Endothelial cell of umbilical vein (primary cell): Measurements from ENCODE around the gene COL18A1. TPM values are rescaled to one million over a fixed set of nuclear protein-coding genes. Genes with fewer than 3 reads are reported as not detected.
A peak's percentile ranks its signal among the peaks of the same experiment; 100 is the strongest.

Experiments
- BruUV-seq: library from RNA; stranded (reverse); fragments of 400-500 nt; replicated peaks from 2 replicates; lab custom pipeline; 2021; lab: Mats Ljungman, UMichigan
- CTCF ChIA-PET: fragments of 300-600, 350-600 bp; sonication (Branson Sonifier 250); formaldehyde crosslinking; loops from one replicate; lab custom pipeline; 2021; ENCODE audit warnings: antibody characterized with exemption, inconsistent platforms; lab: Charles Lee
- POLR2A ChIA-PET: fragments of 300-600, 350-600 bp; sonication (Branson Sonifier 250); formaldehyde crosslinking; loops from one replicate; lab custom pipeline; 2021; ENCODE audit warnings: antibody characterized with exemption, inconsistent platforms; lab: Charles Lee
- DNase-seq: peaks from one replicate; pipeline ENCODE4 v3.0.0-alpha.2; 2011; ENCODE audit warnings: low read depth, low spot score
- FAIRE-seq: peaks from 2 replicates; lab custom pipeline; 2011; peaks lifted over from hg19 to GRCh38; lab: Jason Lieb, UNC
- H2AFZ ChIP-seq: 2 replicates; pipeline ENCODE4 v1.6.0; 2012; ENCODE audit warnings: low read depth, low read length, control low read depth, inconsistent platforms
- H3K27ac ChIP-seq: 2 replicates; pipeline ENCODE4 v1.5.1; 2011; ENCODE audit warnings: low read depth, mild to moderate bottlenecking, control low read depth, low read length, moderate library complexity; ENCODE audit not compliant: insufficient read depth
- H3K27me3 ChIP-seq, 2 experiments: 2 replicates each; pipeline versions ENCODE4 v1.6.0 to v1.6.1; 2011; ENCODE audit warnings: low read length in 2 of 2, mixed read lengths in 1 of 2; ENCODE audit not compliant: control insufficient read depth in 2 of 2, insufficient read depth in 2 of 2
- H3K36me3 ChIP-seq, 2 experiments: 2 replicates in 1 of 2; 3 replicates in 1 of 2; pipeline ENCODE4 v1.5.1; 2011; ENCODE audit warnings: low read length in 2 of 2, mild to moderate bottlenecking in 1 of 2, moderate library complexity in 1 of 2; ENCODE audit not compliant: control insufficient read depth in 2 of 2, insufficient read depth in 2 of 2; ENCODE audit errors: extremely low read depth in 1 of 2
- H3K4me1 ChIP-seq: 3 replicates; pipeline ENCODE4 v1.5.1; 2011; ENCODE audit warnings: mild to moderate bottlenecking, low read length; ENCODE audit not compliant: control insufficient read depth, insufficient read depth; ENCODE audit errors: extremely low read depth
- H3K4me2 ChIP-seq: 2 replicates; pipeline ENCODE4 v1.6.1; 2011; ENCODE audit warnings: low read length, control low read depth, mixed read lengths; ENCODE audit not compliant: insufficient read depth
- H3K4me3 ChIP-seq, 3 experiments: fragments of 200-600 bp in 1 of 3; sonication (generic), shearing (Covaris generic) in 1 of 3; replicated peaks in 1 of 3; 2 replicates each; pipeline ENCODE4 v1.5.1; 2011 to 2016; ENCODE audit warnings: control low read depth in 3 of 3, low read length in 3 of 3, mild to moderate bottlenecking in 2 of 3, inconsistent platforms in 1 of 3, low read depth in 1 of 3, moderate library complexity in 1 of 3; ENCODE audit not compliant: insufficient read depth in 1 of 3
- H3K79me2 ChIP-seq: 2 replicates; pipeline ENCODE4 v1.6.0; 2012; ENCODE audit warnings: low read length, inconsistent platforms; ENCODE audit not compliant: control insufficient read depth, insufficient read depth
- H3K9ac ChIP-seq: replicated peaks from 2 replicates; pipeline ENCODE3; 2011; ENCODE audit warnings: low read length, control low read depth; ENCODE audit not compliant: insufficient read depth; ENCODE audit errors: extremely low read depth
- H3K9me1 ChIP-seq: replicated peaks from 3 replicates; pipeline ENCODE4 v1.6.0; 2011; ENCODE audit warnings: mild to moderate bottlenecking, low read length; ENCODE audit not compliant: control insufficient read depth, insufficient read depth; ENCODE audit errors: extremely low read depth
- H3K9me3 ChIP-seq: replicated peaks from 2 replicates; pipeline ENCODE4 v1.5.1; 2012; ENCODE audit warnings: low read length, inconsistent platforms; ENCODE audit not compliant: control insufficient read depth, insufficient read depth
- H4K20me1 ChIP-seq: replicated peaks from 2 replicates; pipeline ENCODE3; 2011; ENCODE audit warnings: mild to moderate bottlenecking, low read length; ENCODE audit not compliant: control insufficient read depth, insufficient read depth; ENCODE audit errors: extremely low read depth
- EZH2 ChIP-seq: IDR thresholded peaks from 2 replicates; pipeline ENCODE4 v1.6.1; 2012; ENCODE audit warnings: borderline replicate concordance, low read depth, mild to moderate bottlenecking, moderate library complexity, low read length, inconsistent platforms; ENCODE audit not compliant: severe bottlenecking
- FOS ChIP-seq: IDR thresholded peaks from 2 replicates; pipeline ENCODE4 v1.6.1; 2011; ENCODE audit warnings: mild to moderate bottlenecking, low read length, moderate library complexity, borderline replicate concordance; ENCODE audit not compliant: insufficient read depth
- GATA2 ChIP-seq: IDR thresholded peaks from 2 replicates; pipeline ENCODE4 v1.7.0; 2011; ENCODE audit warnings: low read depth, mild to moderate bottlenecking, moderate library complexity, mixed read lengths, low read length; ENCODE audit not compliant: insufficient read length, insufficient read depth
- JUN ChIP-seq: IDR thresholded peaks from 2 replicates; pipeline ENCODE4 v1.6.1; 2011; ENCODE audit warnings: borderline replicate concordance, low read depth; ENCODE audit not compliant: insufficient read length, insufficient read depth
- MYC ChIP-seq: IDR thresholded peaks from one replicate; pipeline ENCODE4 v1.6.1; 2011; ENCODE audit warnings: mild to moderate bottlenecking, low read depth, low read length
- POLR2A ChIP-seq: IDR thresholded peaks from 2 replicates; pipeline ENCODE4 v1.6.1; 2012; ENCODE audit warnings: low read depth, mild to moderate bottlenecking, control low read depth, low read length
- POLR2AphosphoS5 ChIP-seq: IDR thresholded peaks from 2 replicates; pipeline ENCODE4 v1.6.1; 2012; ENCODE audit warnings: low read depth, mild to moderate bottlenecking, control low read depth, low read length, moderate library complexity; ENCODE audit not compliant: insufficient read depth
- dilution Hi-C: fragments of 300-500 bp; cut with MboI; formaldehyde crosslinking; loops from one replicate; pipeline ENCODE4 v1.15.0; 2019; ENCODE audit warnings: low sequenced_read_pairs; ENCODE audit not compliant: extremely low pct_ligation_motif_present
- intact Hi-C: fragments of 100-400 bp; cut with micrococcal nuclease; formaldehyde crosslinking; loops from one replicate; pipeline ENCODE4 v1.10.0; 2022
- polyA plus RNA-seq, 4 experiments: library from polyadenylated mRNA; depleted of rRNA in 3 of 4; stranded (reverse) in 3 of 4; unstranded in 1 of 4; fragments of >200 nt; gene quantifications; 2 replicates each; pipeline versions ENCODE4 v1.2.1 to v1.2.3, GENCODE V29; 2011 to 2012; ENCODE audit warnings: missing spikeins in 1 of 4
- total RNA-seq: library from RNA; stranded (reverse); gene quantifications from 2 replicates; pipeline ENCODE4 v1.2.3, GENCODE V29; 2021
- TF ChIP-seq, protein P1 (sequence below): IDR thresholded peaks from 2 replicates; pipeline ENCODE4 v1.6.1; 2011; ENCODE audit not compliant: insufficient read depth, insufficient read length
- TF ChIP-seq, protein P2 (sequence below), 2 donors: IDR thresholded peaks; 1 replicate in 1 of 2; 2 replicates in 1 of 2; pipeline ENCODE4 v1.5.1; 2011; ENCODE audit warnings: low read length in 2 of 2, mild to moderate bottlenecking in 2 of 2, moderate library complexity in 2 of 2, control low read depth in 1 of 2, inconsistent platforms in 1 of 2, low read depth in 1 of 2; ENCODE audit not compliant: insufficient read depth in 1 of 2; ENCODE audit errors: extremely low read depth in 1 of 2

Gene COL18A1
- total and polyA plus RNA-seq, 2 donors (not counting 3 experiments of a cell fraction or from before 2014, with no cell fraction given), result 198 to 252 TPM

DNA sequence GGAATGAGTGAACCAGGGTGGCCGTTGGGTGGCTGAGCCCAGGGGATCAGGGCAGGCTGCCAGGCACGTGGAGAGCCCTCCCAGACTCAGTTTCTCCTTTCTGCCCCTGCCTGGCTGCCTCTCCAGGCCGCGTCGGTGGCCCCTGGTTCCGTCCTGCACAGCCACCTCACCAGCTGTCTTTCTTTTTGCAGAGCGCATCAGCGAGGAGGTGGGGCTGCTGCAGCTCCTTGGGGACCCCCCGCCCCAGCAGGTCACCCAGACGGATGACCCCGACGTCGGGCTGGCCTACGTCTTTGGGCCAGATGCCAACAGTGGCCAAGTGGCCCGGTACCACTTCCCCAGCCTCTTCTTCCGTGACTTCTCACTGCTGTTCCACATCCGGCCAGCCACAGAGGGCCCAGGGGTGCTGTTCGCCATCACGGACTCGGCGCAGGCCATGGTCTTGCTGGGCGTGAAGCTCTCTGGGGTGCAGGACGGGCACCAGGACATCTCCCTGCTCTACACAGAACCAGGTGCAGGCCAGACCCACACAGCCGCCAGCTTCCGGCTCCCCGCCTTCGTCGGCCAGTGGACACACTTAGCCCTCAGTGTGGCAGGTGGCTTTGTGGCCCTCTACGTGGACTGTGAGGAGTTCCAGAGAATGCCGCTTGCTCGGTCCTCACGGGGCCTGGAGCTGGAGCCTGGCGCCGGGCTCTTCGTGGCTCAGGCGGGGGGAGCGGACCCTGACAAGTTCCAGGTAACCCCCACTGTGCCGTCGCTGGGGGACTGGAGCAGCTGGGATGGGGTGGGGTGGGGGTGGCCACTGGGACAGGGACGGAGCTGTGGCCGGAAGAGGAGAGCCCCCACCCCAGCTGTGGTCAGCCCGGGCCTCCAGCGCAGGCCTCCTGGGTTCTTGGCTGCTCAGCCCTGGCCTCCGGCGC is 63.3 kb downstream of the COL18A1 start:
- Histone ChIP-seq H3K36me3 (peaks cover 3 to 12% of the 10 kb centered on the region in 2 experiments), H4K20me1 (no peaks in the 10 kb centered on the region), H3K27me3 (no peaks in the 10 kb centered on the region), H2AFZ (no peak overlapping the region), H3K4me3 (no peak overlapping the region), H3K79me2 (peaks cover 39% of the 10 kb centered on the region), H3K9me1 (no peaks in the 10 kb centered on the region), H3K27ac (no peak overlapping the region), H3K4me1 (peaks cover 22% of the 10 kb centered on the region), H3K9me3 (no peaks in the 10 kb centered on the region), H3K4me2 (no peak overlapping the region), H3K9ac (no peak overlapping the region)
- no peak for DNase-seq
- ChIA-PET CTCF (no interaction called here), POLR2A (no interaction called here)
- TSS peak; percentile 85 for BruUV-seq
- intact Hi-C loops, result no loop called here
- no peak for TF ChIP-seq POLR2AphosphoS5
- TF ChIP-seq JUN, result no peak
- no peak for TF ChIP-seq FOS
- no peak for TF ChIP-seq POLR2A
- TF ChIP-seq GATA2, result no peak
- TF ChIP-seq EZH2, result no peak
- TF ChIP-seq, protein P1, sequence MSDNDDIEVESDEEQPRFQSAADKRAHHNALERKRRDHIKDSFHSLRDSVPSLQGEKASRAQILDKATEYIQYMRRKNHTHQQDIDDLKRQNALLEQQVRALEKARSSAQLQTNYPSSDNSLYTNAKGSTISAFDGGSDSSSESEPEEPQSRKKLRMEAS, result no peak
- TF ChIP-seq, protein P2, sequence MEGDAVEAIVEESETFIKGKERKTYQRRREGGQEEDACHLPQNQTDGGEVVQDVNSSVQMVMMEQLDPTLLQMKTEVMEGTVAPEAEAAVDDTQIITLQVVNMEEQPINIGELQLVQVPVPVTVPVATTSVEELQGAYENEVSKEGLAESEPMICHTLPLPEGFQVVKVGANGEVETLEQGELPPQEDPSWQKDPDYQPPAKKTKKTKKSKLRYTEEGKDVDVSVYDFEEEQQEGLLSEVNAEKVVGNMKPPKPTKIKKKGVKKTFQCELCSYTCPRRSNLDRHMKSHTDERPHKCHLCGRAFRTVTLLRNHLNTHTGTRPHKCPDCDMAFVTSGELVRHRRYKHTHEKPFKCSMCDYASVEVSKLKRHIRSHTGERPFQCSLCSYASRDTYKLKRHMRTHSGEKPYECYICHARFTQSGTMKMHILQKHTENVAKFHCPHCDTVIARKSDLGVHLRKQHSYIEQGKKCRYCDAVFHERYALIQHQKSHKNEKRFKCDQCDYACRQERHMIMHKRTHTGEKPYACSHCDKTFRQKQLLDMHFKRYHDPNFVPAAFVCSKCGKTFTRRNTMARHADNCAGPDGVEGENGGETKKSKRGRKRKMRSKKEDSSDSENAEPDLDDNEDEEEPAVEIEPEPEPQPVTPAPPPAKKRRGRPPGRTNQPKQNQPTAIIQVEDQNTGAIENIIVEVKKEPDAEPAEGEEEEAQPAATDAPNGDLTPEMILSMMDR (IDR thresholded peaks at IDR 0.05; ENCODE audit: extremely low read depth in 1 of 2, insufficient read depth in 1 of 2, low read depth in 1 of 2, low read length in 2 of 2), result no peak
- no peak for TF ChIP-seq MYC
- dilution Hi-C loops, result no loop called here
- FAIRE-seq, result no peak
